Adrenal gland (tissue), 12 donors: ENCODE results near the gene COL19A1. TPM values are rescaled to one million over a fixed set of nuclear protein-coding genes. Genes with fewer than 3 reads are reported as not detected.
"Not testable (repeated sequence)": the region's sequence is repeated elsewhere in the genome, so short reads cannot be mapped to it uniquely, and the experiment has no call there.

Experiments used
- DNase-seq, 7 donors: peaks; one replicate each; pipeline ENCODE4 v3.0.0-alpha.2; 2019 to 2020
- H3K27ac ChIP-seq, 5 donors: fragments of 200-600 bp; sonication (generic) in 4 of 5; 1 replicate in 3 of 5; 2 replicates in 2 of 5; pipeline versions ENCODE4 v1.5.1 to v1.8.0; 2016 to 2020; ENCODE audit warnings: mild to moderate bottlenecking in 1 of 5
- H3K27me3 ChIP-seq: fragments of 200-600 bp; 2 replicates; pipeline ENCODE4 v1.8.0; 2021
- H3K36me3 ChIP-seq, 2 donors: fragments of 200-600 bp; replicated peaks in 1 of 2; 1 replicate in 1 of 2; 2 replicates in 1 of 2; pipeline versions ENCODE4 v1.5.1 to v1.8.0; 2018 to 2022
- H3K4me1 ChIP-seq, 2 donors: fragments of 200-600 bp; replicated peaks in 1 of 2; 1 replicate in 1 of 2; 2 replicates in 1 of 2; pipeline versions ENCODE4 v1.5.1 to v1.8.0; 2018 to 2021
- H3K4me3 ChIP-seq, 4 donors: fragments of 200-600 bp; sonication (generic) in 3 of 4; one replicate each; pipeline ENCODE4 v1.5.1; 2016 to 2018
- H3K9me3 ChIP-seq, 3 donors: fragments of 200-600 bp; sonication (generic) in 1 of 3; replicated peaks in 1 of 3; 1 replicate in 2 of 3; 2 replicates in 1 of 3; pipeline versions ENCODE4 v1.5.1 to v1.8.0; 2016 to 2021
- CTCF ChIP-seq, 6 experiments: fragments of 450-650 bp in 4 of 6; fragments of 200-600 bp in 2 of 6; sonication (generic) in 1 of 6; IDR thresholded peaks; 1 replicate in 5 of 6; 2 replicates in 1 of 6; pipeline versions ENCODE4 v1.5.1 to v1.8.0; 2016 to 2021; ENCODE audit warnings: antibody characterized with exemption in 6 of 6, mild to moderate bottlenecking in 2 of 6, moderate library complexity in 1 of 6
- POLR2A ChIP-seq, 2 donors: fragments of 450-650 bp; IDR thresholded peaks; one replicate each; pipeline ENCODE4 v1.6.1; 2017; ENCODE audit warnings: antibody characterized with exemption in 2 of 2, mild to moderate bottlenecking in 2 of 2, moderate library complexity in 1 of 2
- WGBS, 4 donors: extraction: QIAGEN DNeasy Blood & Tissue Kit in 2 of 4; methylation state at CpG; one replicate each; pipeline versions ENCODE4 v1.1.5 to v1.1.7; 2013 to 2017; 5-methylcytosine and 5-hydroxymethylcytosine counted together
- intact Hi-C, 2 donors: fragments of 100-400 bp; cut with DNase I; formaldehyde crosslinking; loops; one replicate each; pipeline versions ENCODE4 v1.14.1 to v1.15.0; 2022 to 2023
- polyA plus RNA-seq, 3 donors: library from polyadenylated mRNA; stranded (reverse); fragments of 200-250 nt in 2 of 3; fragments of 350-450 nt in 1 of 3; fragmentation: Illumina TruSeq in 1 of 3; extraction: RNeasy Lipid Tissue Mini Kit (QIAGEN cat#74804) in 1 of 3; gene quantifications; one replicate each; pipeline ENCODE4 v1.2.3, GENCODE V29; 2013 to 2014
- total RNA-seq, 9 donors: library from RNA; depleted of rRNA in 4 of 9; stranded (reverse); fragments of >200 nt in 4 of 9; fragments of 120-200 nt in 1 of 9; fragmentation: NEBNext Ultra II Directional in 1 of 9; extraction: Animal tissue kit (Norgen Biotek cat#: 25700) in 1 of 9; gene quantifications; one replicate each; pipeline versions ENCODE4 v1.1.0 to v1.2.4, GENCODE V29; 2013 to 2023
- donor health status: healthy with polysubstance abuse.
- donor health status: Bipolar disorder and iron deficiency.
- donor health status: DM: yes; HTN: yes; CAD: no.
- donor health status: DM: no; HTN: no; CAD: no.
- donor health status: DM: no; HTN: no; CAD: no.
- donor health status: DM: yes; HTN: yes; CAD: no.

The COL19A1 gene
- total and polyA plus RNA-seq, 12 donors: under 0.01 to 0.32 (median 0.11) TPM; not detected in 5

GRCh38 chr6:69957985-69958559, 91.7 kb downstream of the COL19A1 start:
- TF ChIP-seq CTCF (IDR thresholded peaks at IDR 0.05): no peak
- TF ChIP-seq POLR2A (IDR thresholded peaks at IDR 0.05): no peak
- Histone ChIP-seq H3K36me3 (no peaks in the 10 kb centered on the region), H3K4me3 (no peak overlapping the region), H3K9me3 (no peaks in the 10 kb centered on the region), H3K4me1 (no peaks in the 10 kb centered on the region), H3K27ac (no peak overlapping the region), H3K27me3 (no peaks in the 10 kb centered on the region)
- WGBS, 4 donors: 81 to 89% (median 83%) methylated on average over 3 of the region's 3 CpGs
- no peak for DNase-seq
- intact Hi-C loops: no loop called here

- intact Hi-C loops: no loop called here
- TF ChIP-seq POLR2A (IDR thresholded peaks at IDR 0.05): no peak
- TF ChIP-seq CTCF (IDR thresholded peaks at IDR 0.05): no peak
- H3K4me1 ChIP-seq: no peaks in the 10 kb centered on the region
- H3K27ac ChIP-seq: no peak overlapping the region
- no peaks in the 10 kb centered on the region for H3K9me3 ChIP-seq
- WGBS, 4 donors: 79 to 88% (median 84%) methylated on average over 1 of the region's 1 CpG
- H3K27me3 ChIP-seq: no peaks in the 10 kb centered on the region
- no peaks in the 10 kb centered on the region for H3K36me3 ChIP-seq
- no peak overlapping the region for H3K4me3 ChIP-seq
- DNase-seq: no peak
Measured at GRCh38 chr6:69958978-69959377, 92.6 kb downstream of the COL19A1 start.

- whole genome bisulfite sequencing, 4 donors: 88 to 93% (median 91%) methylated on average over 11 to 16 of the region's 16 CpGs
- H3K4me3 ChIP-seq, H3K4me1 ChIP-seq, H3K36me3 ChIP-seq, H3K27ac ChIP-seq, H3K27me3 ChIP-seq, DNase-seq, intact Hi-C loops, H3K9me3 ChIP-seq: not testable (repeated sequence)
Measured at GRCh38 chr6:69965974-69966373, 99.6 kb downstream of the COL19A1 start.

GRCh38 chr6:69973138-69973537, 106.8 kb downstream of the COL19A1 start:
- no peak for DNase-seq
- TF ChIP-seq CTCF (IDR thresholded peaks at IDR 0.05) (no peak), POLR2A (IDR thresholded peaks at IDR 0.05) (no peak)
- intact Hi-C loops: loop anchor here in 1 of 2 donors (10.0 kb wide), 1 partner anchor 1568 kb away; no protein-coding TSS in a partner anchor
- Histone ChIP-seq H3K9me3 (no peaks in the 10 kb centered on the region), H3K4me3 (no peak overlapping the region), H3K36me3 (no peaks in the 10 kb centered on the region), H3K27me3 (no peaks in the 10 kb centered on the region), H3K4me1 (no peaks in the 10 kb centered on the region), H3K27ac (no peak overlapping the region)
- 23 to 41% (median 29%) methylated on average over 2 of the region's 2 CpGs for WGBS, 4 donors

GRCh38 chr6:69973763-69974162, 107.4 kb downstream of the COL19A1 start:
- intact Hi-C loops: loop anchor here in 1 of 2 donors (10.0 kb wide), 1 partner anchor 1569 kb away; no protein-coding TSS in a partner anchor
- Histone ChIP-seq H3K27ac (no peak overlapping the region), H3K4me1 (no peaks in the 10 kb centered on the region), H3K36me3 (no peaks in the 10 kb centered on the region), H3K27me3 (no peaks in the 10 kb centered on the region), H3K4me3 (no peak overlapping the region), H3K9me3 (no peaks in the 10 kb centered on the region)
- 77 to 84% (median 82%) methylated on average over 3 of the region's 3 CpGs for WGBS, 4 donors
- no peak for DNase-seq
- TF ChIP-seq CTCF (IDR thresholded peaks at IDR 0.05) (no peak), POLR2A (IDR thresholded peaks at IDR 0.05) (no peak)
